ENCODE data around the gene HMCN2.
"Not testable (repeated sequence)": the region's sequence is repeated elsewhere in the genome, so short reads cannot be mapped to it uniquely, and the experiment has no call there.

Gene HMCN2

DNA sequence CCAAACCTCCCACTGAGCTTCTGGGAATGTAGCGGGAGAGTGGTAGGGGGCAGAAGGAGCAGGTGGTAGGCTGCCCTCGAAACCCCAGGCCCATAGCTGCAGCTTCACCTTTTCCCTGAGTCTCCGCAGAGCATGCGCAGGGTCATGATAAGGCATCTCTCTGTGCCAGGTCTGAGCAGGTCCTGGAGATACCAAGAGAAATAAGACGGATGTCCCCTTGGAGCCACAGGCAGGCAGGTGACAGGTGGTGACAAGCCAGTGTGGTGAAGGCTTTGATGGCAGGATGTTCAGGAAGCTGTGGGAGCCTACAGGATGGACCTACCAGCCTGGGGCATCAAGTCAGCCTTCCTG is 68.1 kb downstream of the HMCN2 start:
- no peak for DNase-seq
- intact Hi-C loops (cut with DNase I) = no loop called here

- no peak for DNase-seq
- intact Hi-C loops (cut with DNase I) = no loop called here
Measured at GRCh38 chr9:130334915-130335314, 69.4 kb downstream of the HMCN2 start.

- no peak for DNase-seq
- intact Hi-C loops (cut with DNase I) = no loop called here
Measured at GRCh38 chr9:130336027-130336610, 70.6 kb downstream of the HMCN2 start.

DNA sequence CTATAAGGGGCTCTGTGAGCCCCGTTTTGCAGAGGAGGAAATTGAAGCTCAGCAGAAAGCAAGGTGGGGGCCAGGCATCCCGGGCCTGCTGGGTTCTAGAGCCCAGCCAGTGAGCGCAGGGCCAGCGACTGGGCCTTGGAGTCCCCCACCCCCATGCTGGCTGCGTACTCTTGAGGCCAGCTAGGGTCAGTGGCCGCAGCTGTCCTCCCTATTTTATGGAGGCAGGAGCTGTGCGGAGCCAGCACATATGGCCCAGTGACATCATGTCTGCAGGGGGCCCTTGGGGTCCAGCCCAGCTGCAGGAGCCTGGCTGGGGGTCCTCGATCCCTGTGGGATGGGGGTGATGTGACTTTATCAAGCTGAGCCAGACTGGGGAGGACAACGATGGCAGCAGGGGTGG is 71.3 kb downstream of the HMCN2 start:
- DNase-seq = no peak
- intact Hi-C loops (cut with DNase I) = no loop called here

DNA sequence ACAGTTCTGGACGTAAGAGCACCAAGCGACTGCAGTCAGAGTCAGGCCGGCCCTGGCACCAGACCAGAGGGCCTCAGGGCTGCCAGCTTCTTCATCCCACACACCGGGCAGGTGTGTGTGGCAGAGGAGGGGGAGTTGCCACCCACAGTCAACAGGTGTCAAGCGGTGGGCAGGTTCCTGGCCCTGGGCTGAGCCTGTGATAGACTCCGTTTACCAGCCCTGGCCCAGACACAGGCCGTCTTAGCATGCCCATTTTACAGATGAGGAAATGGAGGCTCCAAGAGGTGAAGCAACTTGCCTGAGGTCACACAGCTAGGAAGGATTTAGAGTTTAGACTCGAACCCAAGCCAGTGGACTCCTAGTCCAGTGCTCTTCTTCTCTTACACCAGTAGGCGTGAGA is 71.8 kb downstream of the HMCN2 start:
- intact Hi-C loops (cut with DNase I) = no loop called here

DNA sequence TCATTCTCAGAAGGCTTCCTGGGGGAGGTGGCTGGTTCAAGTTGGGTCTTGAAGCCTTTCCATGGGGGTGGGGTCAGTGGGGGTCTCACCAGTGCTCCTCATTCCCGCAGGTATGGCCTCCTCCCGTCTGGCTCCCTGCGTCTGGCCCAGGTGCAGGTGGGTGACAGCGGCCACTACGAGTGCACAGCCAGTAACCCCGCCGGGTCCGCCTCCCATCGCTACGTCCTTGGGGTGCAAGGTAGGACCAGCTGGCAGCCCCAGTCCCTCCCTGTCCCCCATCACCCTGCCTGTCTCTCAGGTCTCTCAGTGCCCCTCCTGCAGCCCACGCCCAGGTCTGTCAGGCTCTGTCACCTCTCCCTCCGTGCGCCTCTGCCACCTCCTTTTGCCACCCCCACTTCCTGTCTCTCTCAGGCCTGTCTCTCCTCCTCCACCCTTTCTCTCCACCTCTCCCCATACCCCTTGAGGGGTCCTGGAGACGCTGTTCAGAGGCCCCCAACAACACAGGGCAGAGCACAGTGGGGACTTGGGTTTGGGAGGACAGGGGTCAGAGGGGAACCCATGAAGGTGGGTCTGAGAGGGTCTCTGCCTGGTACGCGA is 72.3 kb downstream of the HMCN2 start:
- intact Hi-C loops (cut with DNase I) = no loop called here

More for the DNA sequence above, 71.8 kb downstream of the HMCN2 start:
- DNase-seq = no peak

DNA sequence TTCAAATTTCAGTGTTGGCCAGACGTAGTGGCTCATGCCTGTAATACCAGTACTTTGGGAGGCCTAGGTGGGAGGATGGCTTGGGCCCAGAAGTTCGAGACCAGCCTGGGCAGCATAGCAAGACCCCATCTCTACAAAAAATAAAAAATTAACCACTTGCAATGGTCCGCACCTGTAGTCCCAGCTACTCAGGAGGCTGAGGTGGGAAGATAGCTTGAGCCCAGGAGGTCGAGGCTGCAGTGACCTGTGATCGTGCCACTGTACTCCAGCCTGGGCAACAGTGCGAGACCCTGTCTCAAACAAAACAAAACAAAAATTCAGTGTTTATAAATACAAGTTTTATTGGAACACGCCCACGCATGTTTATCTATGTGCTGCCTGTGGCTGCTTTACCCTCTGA is 73.3 kb downstream of the HMCN2 start:
- DNase-seq; intact Hi-C loops (cut with DNase I): not testable (repeated sequence)

More for the DNA sequence above, 72.3 kb downstream of the HMCN2 start:
- no peak for DNase-seq

DNA sequence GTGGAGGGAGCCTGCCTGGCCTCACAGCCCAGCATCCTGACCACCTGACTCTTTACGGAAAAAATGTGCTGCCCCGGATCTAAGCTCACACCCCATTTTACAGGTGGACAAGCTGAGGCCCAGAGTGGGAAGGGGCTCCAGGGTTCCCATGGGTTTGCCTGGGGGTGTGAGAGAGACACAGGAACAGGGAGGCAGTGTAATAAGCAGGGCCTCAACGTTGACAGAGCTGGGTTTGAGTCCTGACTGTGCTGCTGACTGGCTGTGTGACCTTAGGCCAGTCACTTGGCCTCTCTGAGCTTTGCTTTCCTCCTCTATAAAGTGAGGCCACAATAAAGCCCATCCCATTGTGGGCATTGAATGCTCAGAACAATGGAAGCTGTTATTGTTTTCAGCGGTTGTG is 73.7 kb downstream of the HMCN2 start:
- no peak for DNase-seq
- intact Hi-C loops (cut with DNase I) = no loop called here

DNA sequence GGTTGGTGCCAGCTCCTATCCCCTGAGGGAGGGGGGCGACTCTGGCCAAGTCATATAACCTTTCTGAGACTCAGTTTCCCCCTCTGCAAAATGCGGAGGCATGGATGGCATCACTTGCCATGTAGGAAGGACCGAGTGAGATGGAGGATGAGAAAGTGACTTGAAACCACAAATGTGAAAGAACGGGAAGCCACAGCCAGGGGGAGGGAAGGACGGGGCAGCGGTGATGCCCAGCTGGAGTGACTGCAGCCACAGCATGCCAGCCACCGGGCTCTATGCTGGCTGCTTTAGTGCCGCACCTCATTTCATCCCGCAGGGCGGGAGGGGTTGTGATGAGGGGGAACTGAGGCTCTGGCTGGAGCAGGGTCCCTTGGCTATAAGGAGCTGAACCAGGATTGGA is 74.5 kb downstream of the HMCN2 start:
- intact Hi-C loops (cut with DNase I) = no loop called here
- no peak for DNase-seq

DNA sequence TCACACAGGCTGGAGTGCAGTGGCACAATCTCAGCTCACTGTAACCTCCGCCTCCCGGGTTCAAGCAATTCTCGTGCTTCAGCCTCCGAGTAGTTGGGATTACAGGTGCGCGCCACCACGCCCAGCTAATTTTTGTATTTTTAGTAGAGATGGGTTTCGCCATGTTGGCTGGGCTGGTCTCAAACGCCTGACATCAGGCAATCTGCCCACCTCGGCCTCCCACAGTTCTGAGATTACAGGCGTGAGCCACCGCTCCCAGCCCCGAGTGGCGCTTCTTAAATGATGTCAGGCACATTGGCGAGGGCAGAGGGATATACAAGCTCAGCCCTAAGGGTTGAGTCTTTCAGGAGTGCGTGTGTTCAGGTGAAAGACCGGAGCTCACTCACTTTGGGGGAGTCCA is 75.0 kb downstream of the HMCN2 start:
- DNase-seq; intact Hi-C loops (cut with DNase I): not testable (repeated sequence)

GRCh38 chr9:130341128-130341527 is 75.6 kb downstream of the HMCN2 start:
- intact Hi-C loops (cut with DNase I) = no loop called here
- no peak for DNase-seq

DNA sequence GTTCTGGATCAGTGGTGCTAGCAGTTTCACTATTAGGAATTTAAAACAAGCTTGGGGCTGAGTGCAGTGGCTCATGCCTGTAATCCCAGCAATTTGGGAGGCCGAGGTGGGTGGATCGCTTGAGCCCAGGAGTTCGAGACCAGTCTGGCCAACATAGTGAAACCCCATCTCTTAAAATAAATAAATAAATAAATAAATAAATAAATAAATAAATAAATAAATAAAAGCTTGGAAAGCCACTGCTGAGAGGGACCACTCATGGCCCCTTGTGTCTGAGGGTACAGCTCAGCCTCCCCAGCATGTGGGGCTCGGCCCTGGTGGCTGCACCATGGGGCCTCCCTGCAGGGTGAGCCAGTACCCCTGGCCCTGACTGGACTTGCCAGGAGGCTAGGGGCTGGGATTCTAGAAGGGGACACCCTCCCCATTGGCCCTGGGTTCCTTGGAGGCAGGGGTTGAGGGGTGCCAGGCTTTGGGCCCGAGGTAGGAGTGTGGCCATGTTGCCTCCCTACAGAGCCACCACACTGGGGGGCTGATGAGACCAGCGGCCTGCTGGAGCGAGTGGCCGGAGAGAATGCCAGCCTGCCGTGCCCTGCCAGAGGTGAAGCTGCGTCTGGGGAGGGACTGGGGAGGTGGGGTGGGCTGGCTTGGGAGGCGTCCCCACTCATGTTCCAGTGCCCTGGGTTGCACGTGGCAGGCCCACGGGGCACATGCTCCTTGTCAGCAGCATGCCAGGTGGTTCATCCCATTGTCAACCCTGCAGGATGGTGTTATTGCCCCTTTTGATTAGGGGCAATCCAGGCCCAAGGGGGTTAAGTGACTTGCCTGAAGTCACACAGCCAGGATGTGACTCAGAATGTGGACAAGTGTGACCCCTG is 76.5 kb downstream of the HMCN2 start:
- DNase-seq = no peak
- intact Hi-C loops (cut with DNase I) = no loop called here

- DNase-seq = no peak
- intact Hi-C loops (cut with DNase I) = no loop called here
Measured at GRCh38 chr9:130342714-130343085, 77.1 kb downstream of the HMCN2 start.

GRCh38 chr9:130343445-130343918 is 77.9 kb downstream of the HMCN2 start:
- peak in 38 of 42 donors; percentile 13 to 79 (median 44) for DNase-seq
- intact Hi-C loops (cut with DNase I) = no loop called here

GRCh38 chr9:130344366-130344765 is 78.8 kb downstream of the HMCN2 start:
- intact Hi-C loops (cut with DNase I) = no loop called here

DNA sequence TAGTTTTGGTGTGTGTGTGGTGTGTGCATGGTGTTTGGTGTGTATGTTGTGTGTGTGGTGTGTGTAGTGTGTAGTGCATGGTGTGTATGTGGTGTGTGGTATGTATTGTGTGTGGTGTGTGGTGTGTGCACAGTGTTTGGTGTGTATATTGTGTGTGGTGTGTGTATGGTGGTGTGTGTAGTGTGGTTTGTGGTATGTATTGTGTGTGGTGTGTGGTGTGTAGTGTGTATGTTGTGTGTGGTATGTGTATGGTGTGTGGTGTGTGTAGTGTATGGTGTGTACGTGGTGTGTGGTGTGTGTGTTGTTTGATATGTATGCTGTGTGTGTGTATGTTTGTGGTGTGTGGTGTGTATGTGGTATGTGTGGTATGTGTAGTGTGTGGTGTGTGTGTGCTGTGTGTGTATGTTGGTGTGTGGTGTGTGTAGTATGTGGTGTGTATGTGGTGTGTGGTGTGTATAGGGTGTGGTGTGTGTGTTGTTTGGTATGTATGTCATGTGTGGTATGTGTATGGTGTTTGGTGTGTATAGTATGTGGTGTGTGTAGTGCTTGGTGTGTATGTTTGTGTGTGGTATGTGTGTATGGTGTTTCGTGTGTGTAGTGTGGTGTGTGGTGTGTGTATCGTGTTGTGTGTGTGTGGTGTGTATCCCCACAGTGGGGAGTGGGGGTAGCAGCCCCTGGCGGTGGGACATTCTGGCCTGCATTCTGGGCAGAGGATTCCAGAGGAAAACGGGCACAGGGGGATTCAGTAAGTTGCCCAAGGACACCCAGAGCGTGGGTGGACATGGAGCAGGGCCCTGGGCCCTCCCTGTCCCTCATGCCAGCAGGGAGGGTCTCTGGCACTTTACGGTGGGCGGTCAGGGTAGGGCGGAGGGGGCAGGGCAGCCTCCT is 79.7 kb downstream of the HMCN2 start:
- DNase-seq = no peak
- intact Hi-C loops (cut with DNase I) = no loop called here

More at GRCh38 chr9:130344366-130344765, 78.8 kb downstream of the HMCN2 start:
- no peak for DNase-seq

- DNase-seq = no peak
- intact Hi-C loops (cut with DNase I) = no loop called here
Measured at GRCh38 chr9:130345897-130346385, 80.4 kb downstream of the HMCN2 start.

GRCh38 chr9:130346431-130346830 is 80.9 kb downstream of the HMCN2 start:
- DNase-seq = no peak
- intact Hi-C loops (cut with DNase I) = no loop called here

GRCh38 chr9:130347036-130347435 is 81.5 kb downstream of the HMCN2 start:
- intact Hi-C loops (cut with DNase I) = no loop called here

More at GRCh38 chr9:130347036-130347435, 81.5 kb downstream of the HMCN2 start:
- DNase-seq = no peak

All from head of caudate nucleus (tissue), 42 donors.